Measurements from ENCODE around the gene CLCN1. TPM values are rescaled to one million over a fixed set of nuclear protein-coding genes. Genes with fewer than 3 reads are reported as not detected.

CLCN1 gene
- total and polyA plus RNA-seq, 2 of the 8 experiments (the other 6 are each of a cell fraction or from before 2014, with no cell fraction given): 0.36 to 0.41 TPM

GRCh38 chr7:143296686-143297085, 19.2 kb upstream of the CLCN1 start:
- Histone ChIP-seq H2AK5ac (ENCODE audit: low read depth, low read length) (no peak overlapping the region), H4K91ac (replicated peaks; ENCODE audit: insufficient read length, low read length) (no peak overlapping the region), H4K8ac (ENCODE audit: extremely low read depth, insufficient read depth, low read length) (no peak overlapping the region), H4K20me1 (replicated peaks in 1 of 2; ENCODE audit: control insufficient read depth in 1 of 2, insufficient read depth in 2 of 2, low read length in 2 of 2) (peaks cover 0 to 9% of the 10 kb centered on the region in 2 experiments), H2BK12ac (ENCODE audit: low read depth, low read length) (no peak overlapping the region), H3K14ac (ENCODE audit: insufficient read length) (no peak overlapping the region), H2BK120ac (replicated peaks; ENCODE audit: low read depth, low read length) (no peak overlapping the region), H4K5ac (ENCODE audit: insufficient read length, low read depth, low read length) (no peak overlapping the region), H3K9ac (replicated peaks in 1 of 4; ENCODE audit: extremely low read depth in 1 of 4, low read depth in 3 of 4, low read length in 3 of 4) (no peak overlapping the region), H3K4me1 (replicated peaks in 1 of 4; ENCODE audit: control insufficient read depth in 3 of 4, insufficient read depth in 4 of 4, low read length in 3 of 4) (no peaks in the 10 kb centered on the region), H2BK5ac (ENCODE audit: low read depth, low read length) (no peak overlapping the region), H2AFZ (ENCODE audit: low read length) (no peak overlapping the region), H3K9me3 (ENCODE audit: insufficient read depth in 2 of 2, low read depth in 1 of 2, low read length in 1 of 2) (no peaks in the 10 kb centered on the region), H3K4me2 (ENCODE audit: insufficient read depth in 1 of 2, low read depth in 2 of 2, low read length in 2 of 2) (no peak overlapping the region), H3K4me3 (ENCODE audit: extremely low read depth in 1 of 4, insufficient read depth in 2 of 4, low read depth in 3 of 4, low read length in 4 of 4) (no peak overlapping the region), H3K56ac (replicated peaks; ENCODE audit: insufficient read length, low read depth, low read length) (no peak overlapping the region), H3K4ac (replicated peaks; ENCODE audit: insufficient read length, low read depth, low read length) (no peak overlapping the region), H3K18ac (ENCODE audit: extremely low read depth, low read length) (no peak overlapping the region), H3K36me3 (ENCODE audit: control insufficient read depth in 2 of 4, insufficient read depth in 4 of 4, low read length in 3 of 4) (peaks cover 45 to 94% (median 77%) of the 10 kb centered on the region in 4 experiments), H2BK20ac (ENCODE audit: low read length) (no peak overlapping the region), H3K23me2 (ENCODE audit: low read depth, low read length) (no peaks in the 10 kb centered on the region), H3K27ac (ENCODE audit: low read depth, low read length) (no peak overlapping the region), H3K27me3 (replicated peaks in 1 of 4; ENCODE audit: control insufficient read depth in 3 of 4, extremely low read depth in 1 of 4, insufficient read depth in 3 of 4, low read length in 3 of 4) (no peaks in the 10 kb centered on the region), H3K23ac (ENCODE audit: insufficient read length) (no peak overlapping the region), H3K79me2 (ENCODE audit: control insufficient read depth in 1 of 2, insufficient read depth in 2 of 2, low read length in 2 of 2) (peaks cover 0 to 9% of the 10 kb centered on the region in 2 experiments; a peak in 1 of 4 replicates), H3K79me1 (ENCODE audit: low read depth, low read length) (no peaks in the 10 kb centered on the region; the same call in 1 of the 2 replicates), H2BK15ac (ENCODE audit: low read length) (no peak overlapping the region)
- ChIA-PET POLR2A (ENCODE audit: partially characterized antibody) (interaction anchor here (0.9 to 1.6 kb wide), 4 partner anchors 9 to 20 kb away, joined by 3 to 4 read pairs (median 4); partner anchors contain the start of gene CASP2), CTCF (ENCODE audit: partially characterized antibody) (interaction anchor here (0.6 to 9.1 kb wide), 11 partner anchors 11 to 120 kb away, joined by 3 to 91 read pairs (median 3); partner anchors contain the start of gene EPHA1)
- WGBS, 2 experiments (ENCODE audit: extremely low coverage in 1 of 2, insufficient coverage in 1 of 2, insufficient read length in 1 of 2, insufficient replicate concordance in 2 of 2, low coverage in 1 of 2, low lambda C conversion rate in 2 of 2, missing lambda C conversion rate in 1 of 2): 85% methylated on average over 2 of the region's 2 CpGs; no CpG with 5 or more reads in 1 of the 2 experiments
- no peak for FAIRE-seq
- no peak for DNase-seq (ENCODE audit: low read depth in 1 of 2, low spot score in 2 of 2)
- TF ChIP-seq CHD2 (IDR thresholded peaks at IDR 0.05; ENCODE audit: low read length): no peak
- TF ChIP-seq TCF12 (IDR thresholded peaks at IDR 0.05; ENCODE audit: low read depth, low read length): no peak
- no peak for TF ChIP-seq NRF1 (IDR thresholded peaks at IDR 0.05; ENCODE audit: low read depth, low read length)
- TF ChIP-seq SAP30 (IDR thresholded peaks at IDR 0.05; ENCODE audit: insufficient read depth, insufficient replicate concordance, low read length): no peak
- no peak for TF ChIP-seq KDM1A (IDR thresholded peaks at IDR 0.05; ENCODE audit: borderline replicate concordance, low read length)
- TF ChIP-seq JUND (IDR thresholded peaks at IDR 0.05; ENCODE audit: low read length): no peak
- TF ChIP-seq E2F6 (IDR thresholded peaks at IDR 0.05): no peak
- no peak for TF ChIP-seq BACH1 (IDR thresholded peaks at IDR 0.05; ENCODE audit: low read length)
